HG02588 (cell line): Measurements from ENCODE around the gene A1BG.
A peak's percentile ranks its signal among the peaks of the same experiment; 100 is the strongest.
"Not testable (repeated sequence)": the region's sequence is repeated elsewhere in the genome, so short reads cannot be mapped to it uniquely, and the experiment has no call there.

Experiments
- ATAC-seq: cut with Tn5 transposase; IDR thresholded peaks from one replicate; pipeline ENCODE4 v1.9.1; 2021; ENCODE audit warnings: mild to moderate bottlenecking, moderate library complexity; ENCODE audit not compliant: unreplicated experiment

A1BG gene

GRCh38 chr19:58361900-58362271, 8.6 kb upstream of the A1BG start:
- peak; percentile 2 for ATAC-seq

GRCh38 chr19:58357481-58358145, 4.3 kb upstream of the A1BG start:
- ATAC-seq: no peak

- no peak for ATAC-seq
Observed at GRCh38 chr19:58356766-58357480, 3.6 kb upstream of the A1BG start.

- ATAC-seq: no peak
Observed at GRCh38 chr19:58355908-58356765, 2.8 kb upstream of the A1BG start.

GRCh38 chr19:58355215-58355796, 2.0 kb upstream of the A1BG start:
- no peak for ATAC-seq

GRCh38 chr19:58354478-58355030, 1.3 kb upstream of the A1BG start:
- no peak for ATAC-seq

GRCh38 chr19:58353717-58354477, 605 bp upstream of the A1BG start:
- no peak for ATAC-seq

GRCh38 chr19:58351990-58352755, 1.1 kb downstream of the A1BG start:
- no peak for ATAC-seq

GRCh38 chr19:58351558-58351878, 1.8 kb downstream of the A1BG start:
- ATAC-seq: no peak

- ATAC-seq: no peak
Observed at GRCh38 chr19:58350871-58351557, 2.3 kb downstream of the A1BG start.

GRCh38 chr19:58350001-58350861, 3.1 kb downstream of the A1BG start:
- no peak for ATAC-seq

GRCh38 chr19:58349590-58349989, 3.7 kb downstream of the A1BG start:
- no peak for ATAC-seq

GRCh38 chr19:58348080-58348479, 5.2 kb downstream of the A1BG start:
- ATAC-seq: not testable (repeated sequence)

GRCh38 chr19:58346961-58347929, 6.0 kb downstream of the A1BG start:
- ATAC-seq: peak; percentile 87

GRCh38 chr19:58345558-58345957, 7.7 kb downstream of the A1BG start:
- no peak for ATAC-seq

- no peak for ATAC-seq
Observed at GRCh38 chr19:58338825-58339558, 14.3 kb downstream of the A1BG start.
